Psoas muscle (tissue), 8 donors: ENCODE results near the gene SRSF5. TPM values are rescaled to one million over a fixed set of nuclear protein-coding genes. Genes with fewer than 3 reads are reported as not detected.

ENCODE experiments used
- ATAC-seq, 4 donors: fragments of 200-7000 bp; cut with Tn5 transposase; one replicate each; pipeline ENCODE4 v1.9.1; 2020; ENCODE audit warnings: moderate library complexity in 3 of 4, mild to moderate bottlenecking in 2 of 4
- DNase-seq, 2 donors: peaks; one replicate each; pipeline ENCODE4 v3.0.0-alpha.2; 2020
- H3K27ac ChIP-seq: fragments of 200-600 bp; one replicate; pipeline ENCODE4 v1.8.0; 2022
- H3K27me3 ChIP-seq, 3 donors: fragments of 200-600 bp in 1 of 3; one replicate each; pipeline versions ENCODE4 v1.6.1 to v1.8.0; 2013 to 2022; ENCODE audit warnings: low read length in 2 of 3, mild to moderate bottlenecking in 2 of 3, moderate library complexity in 1 of 3; ENCODE audit not compliant: insufficient read depth in 3 of 3
- H3K36me3 ChIP-seq, 2 donors: fragments of 200-600 bp in 1 of 2; one replicate each; pipeline versions ENCODE4 v1.6.1 to v1.8.0; 2013 to 2022; ENCODE audit warnings: low read depth in 1 of 2, mild to moderate bottlenecking in 1 of 2, moderate library complexity in 1 of 2; ENCODE audit not compliant: insufficient read depth in 1 of 2
- H3K4me1 ChIP-seq: fragments of 200-600 bp; one replicate; pipeline ENCODE4 v1.8.0; 2022
- H3K4me3 ChIP-seq: fragments of 200-600 bp; one replicate; pipeline ENCODE4 v1.8.0; 2022; ENCODE audit warnings: mild to moderate bottlenecking
- H3K9me3 ChIP-seq: fragments of 200-600 bp; one replicate; pipeline ENCODE4 v1.8.0; 2022
- CTCF ChIP-seq: fragments of 200-600 bp; IDR thresholded peaks from one replicate; pipeline ENCODE4 v1.8.0; 2022; ENCODE audit warnings: antibody characterized with exemption
- WGBS, 3 donors: extraction: QIAGEN DNeasy Blood & Tissue Kit; methylation state at CpG; one replicate each; pipeline versions ENCODE4 v1.1.6 to v1.1.7; 2013; 5-methylcytosine and 5-hydroxymethylcytosine counted together
- intact Hi-C, 2 donors: fragments of 100-400 bp; cut with DNase I; formaldehyde crosslinking; loops; one replicate each; pipeline versions ENCODE4 v1.11.0 to v1.14.2; 2022
- polyA plus RNA-seq, 3 donors: library from polyadenylated mRNA; stranded (reverse); fragments of 200-250 nt; gene quantifications; one replicate each; pipeline ENCODE4 v1.2.3, GENCODE V29; 2013
- total RNA-seq, 4 donors: library from RNA; stranded (reverse); fragmentation: NEBNext Ultra II Directional in 2 of 4; extraction: Animal tissue kit (Norgen Biotek cat#: 25700) in 2 of 4; gene quantifications; one replicate each; pipeline versions ENCODE4 v1.2.1 to v1.2.4, GENCODE V29; 2021 to 2023
- donor health status: healthy with polysubstance abuse.
- donor health status: DM: no; HTN: no; CAD: no; lungs with moderate emphysema.
- donor health status: Bipolar disorder and iron deficiency.
- donor health status: healthy.
- donor health status: DM: yes; HTN: yes; CAD: no.
- donor health status: DM: no; HTN: no; CAD: no.
- donor health status: DM: no; HTN: no; CAD: no.
- donor health status: DM: yes; HTN: yes; CAD: no.

The SRSF5 gene
- total and polyA plus RNA-seq, 7 donors: 72.7 to 171 (median 103) TPM

GRCh38 chr14:69786603-69787002 is 19.7 kb downstream of the SRSF5 start:
- H3K4me3 ChIP-seq: no peak overlapping the region
- H3K36me3 ChIP-seq: peaks cover 0 to 23% of the 10 kb centered on the region in 2 donors
- no peaks in the 10 kb centered on the region for H3K4me1 ChIP-seq
- 89 to 91% (median 91%) methylated on average over 3 of the region's 3 CpGs for WGBS, 3 donors
- H3K27me3 ChIP-seq: no peaks in the 10 kb centered on the region
- ATAC-seq (no peak), DNase-seq (no peak)
- no peaks in the 10 kb centered on the region for H3K9me3 ChIP-seq
- TF ChIP-seq CTCF: no peak
- intact Hi-C loops: no loop called here
- H3K27ac ChIP-seq: no peak overlapping the region

GRCh38 chr14:69789118-69789640 is 22.2 kb downstream of the SRSF5 start:
- H3K27ac ChIP-seq: no peak overlapping the region
- peaks cover 0 to 16% of the 10 kb centered on the region in 2 donors for H3K36me3 ChIP-seq
- TF ChIP-seq CTCF: no peak
- ATAC-seq (no peak), DNase-seq (no peak)
- H3K4me3 ChIP-seq: no peak overlapping the region
- no peaks in the 10 kb centered on the region for H3K27me3 ChIP-seq
- no peaks in the 10 kb centered on the region for H3K4me1 ChIP-seq
- H3K9me3 ChIP-seq: no peaks in the 10 kb centered on the region
- intact Hi-C loops: no loop called here

GRCh38 chr14:69792887-69793421 is 26.0 kb downstream of the SRSF5 start:
- H3K4me3 ChIP-seq: no peak overlapping the region
- H3K9me3 ChIP-seq: no peaks in the 10 kb centered on the region
- no peak overlapping the region for H3K27ac ChIP-seq
- TF ChIP-seq CTCF: no peak
- intact Hi-C loops: no loop called here
- DNase-seq (no peak), ATAC-seq (no peak)
- no peaks in the 10 kb centered on the region for H3K36me3 ChIP-seq
- WGBS, 3 donors: 89 to 91% (median 89%) methylated on average over 7 of the region's 7 CpGs
- H3K4me1 ChIP-seq: no peaks in the 10 kb centered on the region
- H3K27me3 ChIP-seq: no peaks in the 10 kb centered on the region

- H3K9me3 ChIP-seq: no peaks in the 10 kb centered on the region
- intact Hi-C loops: no loop called here
Observed at GRCh38 chr14:69794791-69795190, 27.8 kb downstream of the SRSF5 start.

More at GRCh38 chr14:69794791-69795190, 27.8 kb downstream of the SRSF5 start:
- H3K4me3 ChIP-seq: no peak overlapping the region
- no peak for ATAC-seq
- no peaks in the 10 kb centered on the region for H3K4me1 ChIP-seq
- DNase-seq: no peak
- no peaks in the 10 kb centered on the region for H3K36me3 ChIP-seq
- no peak for TF ChIP-seq CTCF
- no peak overlapping the region for H3K27ac ChIP-seq
- no peaks in the 10 kb centered on the region for H3K27me3 ChIP-seq
- WGBS, 3 donors: 91 to 93% (median 92%) methylated on average over 3 of the region's 3 CpGs
